Psoas muscle (tissue), 8 donors: ENCODE results near the gene PGBD1. TPM values are rescaled to one million over a fixed set of nuclear protein-coding genes. Genes with fewer than 3 reads are reported as not detected.
A peak's percentile ranks its signal among the peaks of the same experiment; 100 is the strongest.

Experiments used
- ATAC-seq, 4 donors: fragments of 200-7000 bp; cut with Tn5 transposase; one replicate each; pipeline ENCODE4 v1.9.1; 2020; ENCODE audit warnings: moderate library complexity in 3 of 4, mild to moderate bottlenecking in 2 of 4
- DNase-seq, 2 donors: peaks; one replicate each; pipeline ENCODE4 v3.0.0-alpha.2; 2020
- H3K27ac ChIP-seq: fragments of 200-600 bp; one replicate; pipeline ENCODE4 v1.8.0; 2022
- H3K27me3 ChIP-seq, 3 donors: fragments of 200-600 bp in 1 of 3; one replicate each; pipeline versions ENCODE4 v1.6.1 to v1.8.0; 2013 to 2022; ENCODE audit warnings: low read length in 2 of 3, mild to moderate bottlenecking in 2 of 3, moderate library complexity in 1 of 3; ENCODE audit not compliant: insufficient read depth in 3 of 3
- H3K36me3 ChIP-seq, 2 donors: fragments of 200-600 bp in 1 of 2; one replicate each; pipeline versions ENCODE4 v1.6.1 to v1.8.0; 2013 to 2022; ENCODE audit warnings: low read depth in 1 of 2, mild to moderate bottlenecking in 1 of 2, moderate library complexity in 1 of 2; ENCODE audit not compliant: insufficient read depth in 1 of 2
- H3K4me1 ChIP-seq: fragments of 200-600 bp; one replicate; pipeline ENCODE4 v1.8.0; 2022
- H3K4me3 ChIP-seq: fragments of 200-600 bp; one replicate; pipeline ENCODE4 v1.8.0; 2022; ENCODE audit warnings: mild to moderate bottlenecking
- H3K9me3 ChIP-seq: fragments of 200-600 bp; one replicate; pipeline ENCODE4 v1.8.0; 2022
- CTCF ChIP-seq: fragments of 200-600 bp; IDR thresholded peaks from one replicate; pipeline ENCODE4 v1.8.0; 2022; ENCODE audit warnings: antibody characterized with exemption
- WGBS, 3 donors: extraction: QIAGEN DNeasy Blood & Tissue Kit; methylation state at CpG; one replicate each; pipeline versions ENCODE4 v1.1.6 to v1.1.7; 2013; 5-methylcytosine and 5-hydroxymethylcytosine counted together
- intact Hi-C, 2 donors: fragments of 100-400 bp; cut with DNase I; formaldehyde crosslinking; loops; one replicate each; pipeline versions ENCODE4 v1.11.0 to v1.14.2; 2022
- polyA plus RNA-seq, 3 donors: library from polyadenylated mRNA; stranded (reverse); fragments of 200-250 nt; gene quantifications; one replicate each; pipeline ENCODE4 v1.2.3, GENCODE V29; 2013
- total RNA-seq, 4 donors: library from RNA; stranded (reverse); fragmentation: NEBNext Ultra II Directional in 2 of 4; extraction: Animal tissue kit (Norgen Biotek cat#: 25700) in 2 of 4; gene quantifications; one replicate each; pipeline versions ENCODE4 v1.2.1 to v1.2.4, GENCODE V29; 2021 to 2023
- donor health status: healthy with polysubstance abuse.
- donor health status: DM: no; HTN: no; CAD: no; lungs with moderate emphysema.
- donor health status: Bipolar disorder and iron deficiency.
- donor health status: healthy.
- donor health status: DM: yes; HTN: yes; CAD: no.
- donor health status: DM: no; HTN: no; CAD: no.
- donor health status: DM: no; HTN: no; CAD: no.
- donor health status: DM: yes; HTN: yes; CAD: no.

Gene PGBD1
- total and polyA plus RNA-seq, 7 donors, result 0.62 to 2.6 (median 1.2) TPM

- 0% methylated on average over 1 of the region's 1 CpG for WGBS, 3 donors
- Histone ChIP-seq H3K27ac (no peak overlapping the region), H3K4me1 (peaks cover 3% of the 10 kb centered on the region), H3K4me3 (no peak overlapping the region), H3K27me3 (no peaks in the 10 kb centered on the region), H3K36me3 (no peaks in the 10 kb centered on the region), H3K9me3 (peaks cover 14% of the 10 kb centered on the region)
- no peak for TF ChIP-seq CTCF
- DNase-seq, result no peak
- intact Hi-C loops, result no loop called here
- ATAC-seq, result no peak
Measured at GRCh38 chr6:28257042-28257441, 24.3 kb upstream of the PGBD1 start.

- peak; percentile 89 to 92 for DNase-seq
- intact Hi-C loops, result no loop called here
- peaks cover 14% of the 10 kb centered on the region for H3K9me3 ChIP-seq
- no peak for TF ChIP-seq CTCF
- peaks cover 0 to 2% of the 10 kb centered on the region in 2 donors for H3K36me3 ChIP-seq
- H3K4me3 ChIP-seq, result peak within 1 kb of the TSS; percentile 77
- no peaks in the 10 kb centered on the region for H3K27me3 ChIP-seq
- H3K4me1 ChIP-seq, result peaks cover 3% of the 10 kb centered on the region
- peak within 1 kb of the TSS; percentile 69 for H3K27ac ChIP-seq
- 22 to 27% (median 24%) methylated on average over 58 of the region's 58 CpGs for WGBS, 3 donors
- peak; percentile 96 to 100 (median 99) for ATAC-seq
Measured at GRCh38 chr6:28258877-28259777, 22.2 kb upstream of the PGBD1 start, which contains the start of gene NKAPL. TSS of gene NKAPL (plus strand) at chr6:28259297. CDS start at chr6:28259372, 75 bp downstream.

GRCh38 chr6:28263922-28264321, 17.4 kb upstream of the PGBD1 start:
- Histone ChIP-seq H3K4me3 (no peak overlapping the region), H3K36me3 (peaks cover 0 to 2% of the 10 kb centered on the region in 2 donors), H3K27ac (no peak overlapping the region), H3K27me3 (no peaks in the 10 kb centered on the region), H3K4me1 (peaks cover 26% of the 10 kb centered on the region), H3K9me3 (peaks cover 14% of the 10 kb centered on the region)
- TF ChIP-seq CTCF, result no peak
- ATAC-seq, result no peak
- DNase-seq, result no peak
- intact Hi-C loops, result loop anchor here in 1 of 2 donors (5.0 kb wide), 1 partner anchor 83 kb away; the partner anchor contains the start of gene ZKSCAN3
- 46 to 60% (median 57%) methylated on average over 2 of the region's 2 CpGs for WGBS, 3 donors

GRCh38 chr6:28264834-28265401, 16.5 kb upstream of the PGBD1 start:
- ATAC-seq (no peak), DNase-seq (no peak)
- Histone ChIP-seq H3K9me3 (peaks cover 7% of the 10 kb centered on the region), H3K36me3 (peaks cover 0 to 2% of the 10 kb centered on the region in 2 donors), H3K27ac (no peak overlapping the region), H3K4me3 (no peak overlapping the region), H3K27me3 (no peaks in the 10 kb centered on the region), H3K4me1 (peaks cover 27% of the 10 kb centered on the region)
- WGBS, 3 donors, result 66 to 70% (median 69%) methylated on average over 4 of the region's 4 CpGs
- TF ChIP-seq CTCF, result no peak
- intact Hi-C loops, result loop anchor here (5.0 kb wide), 3 partner anchors 82 to 128 kb away; partner anchors contain the start of gene ZKSCAN3 (in 1 of the 2)
